ENCODE results near the gene SPSB1. TPM values are rescaled to one million over a fixed set of nuclear protein-coding genes. Genes with fewer than 3 reads are reported as not detected.

Gene SPSB1
- total and polyA plus RNA-seq, 2 experiments from 2014 or later = 2.4 to 6.8 TPM

DNA sequence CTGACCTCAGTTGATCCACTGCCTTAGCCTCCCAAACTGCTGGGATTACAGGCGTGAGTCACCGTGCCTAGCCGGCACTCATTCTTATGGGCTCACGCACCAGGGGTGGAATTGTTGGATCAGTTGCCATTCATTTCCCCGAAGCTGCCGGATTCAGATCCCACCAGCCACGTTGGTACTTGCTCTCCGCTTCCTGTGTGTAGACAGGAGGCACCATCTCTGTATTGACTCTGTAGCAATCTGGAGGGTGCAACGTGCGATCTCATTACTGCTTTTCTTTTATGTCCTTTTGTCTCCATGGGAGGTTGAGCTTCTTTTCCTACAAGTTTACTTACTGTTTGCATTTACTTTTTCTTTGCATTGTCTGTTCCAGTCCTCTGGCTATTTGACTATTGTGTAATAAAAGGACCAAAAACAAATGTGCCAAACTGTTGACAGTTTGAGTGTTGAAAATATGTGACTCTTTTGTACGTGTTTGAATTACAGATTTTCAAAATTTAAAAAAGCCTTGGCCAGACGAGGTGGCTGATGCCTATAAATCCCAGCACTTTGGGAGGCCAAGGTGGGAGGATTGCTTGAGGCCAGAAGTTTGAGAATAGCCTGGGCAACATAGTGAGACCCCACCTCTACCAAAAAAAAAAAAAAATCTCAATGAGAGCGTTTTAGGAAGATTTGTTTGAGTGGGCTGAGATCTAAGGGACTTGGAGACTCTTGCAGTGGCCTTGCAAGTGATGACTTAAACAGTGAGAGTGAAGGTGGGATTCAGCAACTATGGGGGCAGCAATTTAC, 39.1 kb downstream of the SPSB1 start:
- no peak overlapping the region; the same call in 2 of the 3 replicates for H3K4me3 Mint-ChIP-seq
- Histone ChIP-seq H3K27ac (ENCODE audit: low read depth) (no peak overlapping the region), H3K9me2 (ENCODE audit: insufficient read depth) (no peaks in the 10 kb centered on the region), H3K4me2 (no peak overlapping the region), H3K4me1 (ENCODE audit: insufficient read depth) (no peaks in the 10 kb centered on the region), H3K4me3 (no peak overlapping the region), H3K79me2 (replicated peaks; ENCODE audit: insufficient read depth) (no peaks in the 10 kb centered on the region), H4K20me1 (replicated peaks; ENCODE audit: insufficient read depth) (no peaks in the 10 kb centered on the region), H3K36me3 (ENCODE audit: insufficient read depth) (no peaks in the 10 kb centered on the region), H2AFZ (no peak overlapping the region), H3K27me3 (ENCODE audit: insufficient read depth) (no peaks in the 10 kb centered on the region), H3F3A (replicated peaks; ENCODE audit: low read depth) (no peaks in the 10 kb centered on the region)
- peaks cover 7% of the 10 kb centered on the region for H3K27me3 Mint-ChIP-seq (ENCODE audit: insufficient read depth, low read depth, poor library complexity)
- no peaks in the 10 kb centered on the region; the same call in 2 of the 3 replicates for H3K9me3 Mint-ChIP-seq
- ATAC-seq (no peak), DNase-seq (ENCODE audit: low spot score) (no peak)
- H3K27ac Mint-ChIP-seq = no peak overlapping the region
- TF ChIP-seq POLR2AphosphoS5 (IDR thresholded peaks at IDR 0.05; ENCODE audit: low read depth) (no peak), CREB1 (CRISPR knock-in tag; IDR thresholded peaks at IDR 0.05; ENCODE audit: low read depth) (no peak), NANOG (IDR thresholded peaks at IDR 0.05; ENCODE audit: borderline replicate concordance) (no peak), EZH2phosphoT487 (IDR thresholded peaks at IDR 0.05; ENCODE audit: unreplicated experiment) (no peak), JUNB (IDR thresholded peaks at IDR 0.05; ENCODE audit: unreplicated experiment) (no peak), STAT1 (IDR thresholded peaks at IDR 0.05; ENCODE audit: unreplicated experiment) (no peak), EZH2 (IDR thresholded peaks at IDR 0.05; ENCODE audit: low read depth, unreplicated experiment) (no peak), ZNF114 (CRISPR knock-in tag; IDR thresholded peaks at IDR 0.05) (no peak), ZNF331 (CRISPR knock-in tag; IDR thresholded peaks at IDR 0.05; ENCODE audit: low read depth) (no peak)
- TF ChIP-seq, protein P1, sequence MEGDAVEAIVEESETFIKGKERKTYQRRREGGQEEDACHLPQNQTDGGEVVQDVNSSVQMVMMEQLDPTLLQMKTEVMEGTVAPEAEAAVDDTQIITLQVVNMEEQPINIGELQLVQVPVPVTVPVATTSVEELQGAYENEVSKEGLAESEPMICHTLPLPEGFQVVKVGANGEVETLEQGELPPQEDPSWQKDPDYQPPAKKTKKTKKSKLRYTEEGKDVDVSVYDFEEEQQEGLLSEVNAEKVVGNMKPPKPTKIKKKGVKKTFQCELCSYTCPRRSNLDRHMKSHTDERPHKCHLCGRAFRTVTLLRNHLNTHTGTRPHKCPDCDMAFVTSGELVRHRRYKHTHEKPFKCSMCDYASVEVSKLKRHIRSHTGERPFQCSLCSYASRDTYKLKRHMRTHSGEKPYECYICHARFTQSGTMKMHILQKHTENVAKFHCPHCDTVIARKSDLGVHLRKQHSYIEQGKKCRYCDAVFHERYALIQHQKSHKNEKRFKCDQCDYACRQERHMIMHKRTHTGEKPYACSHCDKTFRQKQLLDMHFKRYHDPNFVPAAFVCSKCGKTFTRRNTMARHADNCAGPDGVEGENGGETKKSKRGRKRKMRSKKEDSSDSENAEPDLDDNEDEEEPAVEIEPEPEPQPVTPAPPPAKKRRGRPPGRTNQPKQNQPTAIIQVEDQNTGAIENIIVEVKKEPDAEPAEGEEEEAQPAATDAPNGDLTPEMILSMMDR (conservative IDR thresholded peaks at IDR 0.05; ENCODE audit: low read depth in 2 of 2) = no peak
- TF ChIP-seq, protein P2, sequence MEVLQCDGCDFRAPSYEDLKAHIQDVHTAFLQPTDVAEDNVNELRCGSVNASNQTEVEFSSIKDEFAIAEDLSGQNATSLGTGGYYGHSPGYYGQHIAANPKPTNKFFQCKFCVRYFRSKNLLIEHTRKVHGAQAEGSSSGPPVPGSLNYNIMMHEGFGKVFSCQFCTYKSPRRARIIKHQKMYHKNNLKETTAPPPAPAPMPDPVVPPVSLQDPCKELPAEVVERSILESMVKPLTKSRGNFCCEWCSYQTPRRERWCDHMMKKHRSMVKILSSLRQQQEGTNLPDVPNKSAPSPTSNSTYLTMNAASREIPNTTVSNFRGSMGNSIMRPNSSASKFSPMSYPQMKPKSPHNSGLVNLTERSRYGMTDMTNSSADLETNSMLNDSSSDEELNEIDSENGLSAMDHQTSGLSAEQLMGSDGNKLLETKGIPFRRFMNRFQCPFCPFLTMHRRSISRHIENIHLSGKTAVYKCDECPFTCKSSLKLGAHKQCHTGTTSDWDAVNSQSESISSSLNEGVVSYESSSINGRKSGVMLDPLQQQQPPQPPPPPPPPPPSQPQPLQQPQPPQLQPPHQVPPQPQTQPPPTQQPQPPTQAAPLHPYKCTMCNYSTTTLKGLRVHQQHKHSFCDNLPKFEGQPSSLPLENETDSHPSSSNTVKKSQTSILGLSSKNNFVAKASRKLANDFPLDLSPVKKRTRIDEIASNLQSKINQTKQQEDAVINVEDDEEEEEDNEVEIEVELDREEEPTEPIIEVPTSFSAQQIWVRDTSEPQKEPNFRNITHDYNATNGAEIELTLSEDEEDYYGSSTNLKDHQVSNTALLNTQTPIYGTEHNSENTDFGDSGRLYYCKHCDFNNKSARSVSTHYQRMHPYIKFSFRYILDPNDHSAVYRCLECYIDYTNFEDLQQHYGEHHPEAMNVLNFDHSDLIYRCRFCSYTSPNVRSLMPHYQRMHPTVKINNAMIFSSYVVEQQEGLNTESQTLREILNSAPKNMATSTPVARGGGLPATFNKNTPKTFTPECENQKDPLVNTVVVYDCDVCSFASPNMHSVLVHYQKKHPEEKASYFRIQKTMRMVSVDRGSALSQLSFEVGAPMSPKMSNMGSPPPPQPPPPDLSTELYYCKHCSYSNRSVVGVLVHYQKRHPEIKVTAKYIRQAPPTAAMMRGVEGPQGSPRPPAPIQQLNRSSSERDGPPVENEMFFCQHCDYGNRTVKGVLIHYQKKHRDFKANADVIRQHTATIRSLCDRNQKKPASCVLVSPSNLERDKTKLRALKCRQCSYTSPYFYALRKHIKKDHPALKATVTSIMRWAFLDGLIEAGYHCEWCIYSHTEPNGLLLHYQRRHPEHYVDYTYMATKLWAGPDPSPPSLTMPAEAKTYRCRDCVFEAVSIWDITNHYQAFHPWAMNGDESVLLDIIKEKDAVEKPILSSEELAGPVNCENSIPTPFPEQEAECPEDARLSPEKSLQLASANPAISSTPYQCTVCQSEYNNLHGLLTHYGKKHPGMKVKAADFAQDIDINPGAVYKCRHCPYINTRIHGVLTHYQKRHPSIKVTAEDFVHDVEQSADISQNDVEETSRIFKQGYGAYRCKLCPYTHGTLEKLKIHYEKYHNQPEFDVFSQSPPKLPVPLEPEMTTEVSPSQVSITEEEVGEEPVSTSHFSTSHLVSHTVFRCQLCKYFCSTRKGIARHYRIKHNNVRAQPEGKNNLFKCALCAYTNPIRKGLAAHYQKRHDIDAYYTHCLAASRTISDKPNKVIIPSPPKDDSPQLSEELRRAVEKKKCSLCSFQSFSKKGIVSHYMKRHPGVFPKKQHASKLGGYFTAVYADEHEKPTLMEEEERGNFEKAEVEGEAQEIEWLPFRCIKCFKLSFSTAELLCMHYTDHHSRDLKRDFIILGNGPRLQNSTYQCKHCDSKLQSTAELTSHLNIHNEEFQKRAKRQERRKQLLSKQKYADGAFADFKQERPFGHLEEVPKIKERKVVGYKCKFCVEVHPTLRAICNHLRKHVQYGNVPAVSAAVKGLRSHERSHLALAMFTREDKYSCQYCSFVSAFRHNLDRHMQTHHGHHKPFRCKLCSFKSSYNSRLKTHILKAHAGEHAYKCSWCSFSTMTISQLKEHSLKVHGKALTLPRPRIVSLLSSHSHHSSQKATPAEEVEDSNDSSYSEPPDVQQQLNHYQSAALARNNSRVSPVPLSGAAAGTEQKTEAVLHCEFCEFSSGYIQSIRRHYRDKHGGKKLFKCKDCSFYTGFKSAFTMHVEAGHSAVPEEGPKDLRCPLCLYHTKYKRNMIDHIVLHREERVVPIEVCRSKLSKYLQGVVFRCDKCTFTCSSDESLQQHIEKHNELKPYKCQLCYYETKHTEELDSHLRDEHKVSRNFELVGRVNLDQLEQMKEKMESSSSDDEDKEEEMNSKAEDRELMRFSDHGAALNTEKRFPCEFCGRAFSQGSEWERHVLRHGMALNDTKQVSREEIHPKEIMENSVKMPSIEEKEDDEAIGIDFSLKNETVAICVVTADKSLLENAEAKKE (CRISPR knock-in tag; IDR thresholded peaks at IDR 0.05) = no peak
- TF ChIP-seq, protein P3, sequence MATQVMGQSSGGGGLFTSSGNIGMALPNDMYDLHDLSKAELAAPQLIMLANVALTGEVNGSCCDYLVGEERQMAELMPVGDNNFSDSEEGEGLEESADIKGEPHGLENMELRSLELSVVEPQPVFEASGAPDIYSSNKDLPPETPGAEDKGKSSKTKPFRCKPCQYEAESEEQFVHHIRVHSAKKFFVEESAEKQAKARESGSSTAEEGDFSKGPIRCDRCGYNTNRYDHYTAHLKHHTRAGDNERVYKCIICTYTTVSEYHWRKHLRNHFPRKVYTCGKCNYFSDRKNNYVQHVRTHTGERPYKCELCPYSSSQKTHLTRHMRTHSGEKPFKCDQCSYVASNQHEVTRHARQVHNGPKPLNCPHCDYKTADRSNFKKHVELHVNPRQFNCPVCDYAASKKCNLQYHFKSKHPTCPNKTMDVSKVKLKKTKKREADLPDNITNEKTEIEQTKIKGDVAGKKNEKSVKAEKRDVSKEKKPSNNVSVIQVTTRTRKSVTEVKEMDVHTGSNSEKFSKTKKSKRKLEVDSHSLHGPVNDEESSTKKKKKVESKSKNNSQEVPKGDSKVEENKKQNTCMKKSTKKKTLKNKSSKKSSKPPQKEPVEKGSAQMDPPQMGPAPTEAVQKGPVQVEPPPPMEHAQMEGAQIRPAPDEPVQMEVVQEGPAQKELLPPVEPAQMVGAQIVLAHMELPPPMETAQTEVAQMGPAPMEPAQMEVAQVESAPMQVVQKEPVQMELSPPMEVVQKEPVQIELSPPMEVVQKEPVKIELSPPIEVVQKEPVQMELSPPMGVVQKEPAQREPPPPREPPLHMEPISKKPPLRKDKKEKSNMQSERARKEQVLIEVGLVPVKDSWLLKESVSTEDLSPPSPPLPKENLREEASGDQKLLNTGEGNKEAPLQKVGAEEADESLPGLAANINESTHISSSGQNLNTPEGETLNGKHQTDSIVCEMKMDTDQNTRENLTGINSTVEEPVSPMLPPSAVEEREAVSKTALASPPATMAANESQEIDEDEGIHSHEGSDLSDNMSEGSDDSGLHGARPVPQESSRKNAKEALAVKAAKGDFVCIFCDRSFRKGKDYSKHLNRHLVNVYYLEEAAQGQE (IDR thresholded peaks at IDR 0.05; ENCODE audit: unreplicated experiment) = no peak
- TF ChIP-seq, protein P4, sequence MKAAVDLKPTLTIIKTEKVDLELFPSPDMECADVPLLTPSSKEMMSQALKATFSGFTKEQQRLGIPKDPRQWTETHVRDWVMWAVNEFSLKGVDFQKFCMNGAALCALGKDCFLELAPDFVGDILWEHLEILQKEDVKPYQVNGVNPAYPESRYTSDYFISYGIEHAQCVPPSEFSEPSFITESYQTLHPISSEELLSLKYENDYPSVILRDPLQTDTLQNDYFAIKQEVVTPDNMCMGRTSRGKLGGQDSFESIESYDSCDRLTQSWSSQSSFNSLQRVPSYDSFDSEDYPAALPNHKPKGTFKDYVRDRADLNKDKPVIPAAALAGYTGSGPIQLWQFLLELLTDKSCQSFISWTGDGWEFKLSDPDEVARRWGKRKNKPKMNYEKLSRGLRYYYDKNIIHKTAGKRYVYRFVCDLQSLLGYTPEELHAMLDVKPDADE (IDR thresholded peaks at IDR 0.05) = no peak
- H3K36me3 Mint-ChIP-seq (ENCODE audit: low read depth) = no peaks in the 10 kb centered on the region
- H3K4me1 Mint-ChIP-seq = no peaks in the 10 kb centered on the region

Measured in GM23338 (cell line).